ENCODE results near the gene FCMR. TPM values are rescaled to one million over a fixed set of nuclear protein-coding genes. Genes with fewer than 3 reads are reported as not detected.

The FCMR gene
- total and polyA plus RNA-seq, 8 donors: 1.4 to 6.7 (median 2.6) TPM

GRCh38 chr1:206923009-206923960 is 1.5 kb upstream of the FCMR start:
- TF ChIP-seq CTCF (IDR thresholded peaks at IDR 0.05): no peak
- Histone ChIP-seq H3K9me3 (no peaks in the 10 kb centered on the region), H3K4me1 (peaks cover 4 to 25% of the 10 kb centered on the region in 2 donors), H3K36me3 (no peaks in the 10 kb centered on the region), H3K27me3 (no peaks in the 10 kb centered on the region), H3K4me3 (no peak overlapping the region), H3K27ac (peak overlapping the region in 1 of 2 donors; percentile 72)
- ATAC-seq (peak; percentile 4), DNase-seq (no peak)
- intact Hi-C loops (cut with DNase I): no loop called here

- no peaks in the 10 kb centered on the region for H3K27me3 ChIP-seq
- no peak for ATAC-seq
- peaks cover 4 to 25% of the 10 kb centered on the region in 2 donors for H3K4me1 ChIP-seq
- no peaks in the 10 kb centered on the region for H3K36me3 ChIP-seq
- intact Hi-C loops (cut with DNase I): no loop called here
- TF ChIP-seq CTCF (IDR thresholded peaks at IDR 0.05): no peak
- no peaks in the 10 kb centered on the region for H3K9me3 ChIP-seq
- DNase-seq: no peak
- H3K4me3 ChIP-seq: no peak overlapping the region
- peak overlapping the region; percentile 60 to 72 for H3K27ac ChIP-seq
Observed at GRCh38 chr1:206922524-206922923, 783 bp upstream of the FCMR start.

DNA sequence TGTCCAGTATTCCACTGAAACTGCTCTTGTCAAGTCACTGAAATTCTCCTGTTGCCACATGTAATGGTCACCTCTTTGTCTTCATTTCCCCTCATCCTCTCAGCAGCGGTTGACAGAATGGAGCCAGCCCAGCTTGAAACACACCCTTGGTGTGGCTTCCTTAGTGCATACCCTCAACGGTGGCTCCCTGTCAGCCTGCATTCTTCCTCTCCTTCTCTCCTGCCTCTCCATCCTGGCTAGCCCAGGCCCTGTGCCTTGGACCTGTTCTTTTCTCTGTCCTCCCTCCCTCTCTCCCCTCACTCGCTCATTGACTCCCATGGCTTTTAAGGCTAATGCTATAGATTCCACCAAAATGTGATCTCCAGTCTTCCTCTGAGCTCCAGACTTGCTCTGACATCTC is 3.7 kb downstream of the FCMR start:
- intact Hi-C loops (cut with DNase I): loop anchor here in 1 of 2 donors (5.0 kb wide), 1 partner anchor 191 kb away; no protein-coding TSS in a partner anchor
- no peak for TF ChIP-seq CTCF (IDR thresholded peaks at IDR 0.05)
- no peak overlapping the region for H3K27ac ChIP-seq
- ATAC-seq (no peak), DNase-seq (no peak)
- H3K4me1 ChIP-seq: peaks cover 4 to 19% of the 10 kb centered on the region in 2 donors
- no peaks in the 10 kb centered on the region for H3K36me3 ChIP-seq
- H3K9me3 ChIP-seq: no peaks in the 10 kb centered on the region
- H3K27me3 ChIP-seq: no peaks in the 10 kb centered on the region
- H3K4me3 ChIP-seq: no peak overlapping the region

DNA sequence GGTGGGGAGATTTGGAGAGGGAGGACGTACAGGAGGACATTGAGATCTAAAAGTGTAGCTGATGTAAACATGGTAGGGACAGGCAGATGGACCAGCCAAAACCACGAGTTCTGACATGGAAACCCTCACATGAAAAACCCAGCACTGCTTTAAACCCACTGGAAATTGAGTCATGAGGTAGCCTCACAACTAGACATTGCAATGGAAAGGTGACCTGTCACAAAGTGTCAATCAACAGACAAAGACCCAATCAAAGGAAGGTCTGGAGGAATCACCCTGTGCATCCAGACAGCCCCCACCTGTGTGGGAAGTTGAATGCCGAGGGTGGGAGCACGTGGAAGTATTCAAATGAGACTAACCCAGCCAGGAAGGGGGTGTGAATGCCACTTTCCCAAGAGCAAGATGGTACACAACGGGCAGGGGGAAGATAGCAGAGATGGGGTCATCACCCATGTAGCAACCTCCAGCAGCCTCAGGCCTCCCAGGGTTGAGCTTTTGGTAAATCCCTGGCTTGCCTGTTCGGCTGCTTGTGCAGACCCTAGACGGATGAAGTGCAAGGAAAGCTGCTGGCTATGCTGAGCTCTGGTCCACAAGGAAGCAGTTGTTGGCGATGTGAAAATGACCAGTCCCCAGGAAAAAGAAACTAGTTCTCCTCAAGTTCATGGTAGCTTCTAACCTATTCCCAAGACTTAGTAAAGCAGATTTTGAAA is 5.6 kb downstream of the FCMR start:
- ATAC-seq (no peak), DNase-seq (no peak)
- H3K36me3 ChIP-seq: no peaks in the 10 kb centered on the region
- no peak overlapping the region for H3K27ac ChIP-seq
- H3K27me3 ChIP-seq: no peaks in the 10 kb centered on the region
- peaks cover 0 to 17% of the 10 kb centered on the region in 2 donors for H3K4me1 ChIP-seq
- no peak overlapping the region for H3K4me3 ChIP-seq
- no peaks in the 10 kb centered on the region for H3K9me3 ChIP-seq
- TF ChIP-seq CTCF (IDR thresholded peaks at IDR 0.05): no peak
- intact Hi-C loops (cut with DNase I): loop anchor here in 1 of 2 donors (5.0 kb wide), 1 partner anchor 189 kb away; no protein-coding TSS in a partner anchor

Measured in left lung (tissue), 10 donors.